ENCODE measurements around the gene NEAT1. TPM values are rescaled to one million over a fixed set of nuclear protein-coding genes. Genes with fewer than 3 reads are reported as not detected.

The NEAT1 gene
- total RNA-seq, 4 donors from 2014 or later, result 42.8 to 181 (median 96.0) TPM

GRCh38 chr11:65419772-65420481 is 2.7 kb upstream of the NEAT1 start:
- H3K27me3 ChIP-seq, result no peaks in the 10 kb centered on the region
- H3K9me3 ChIP-seq, result no peaks in the 10 kb centered on the region
- 3% methylated on average over 6 of the region's 6 CpGs for WGBS
- peaks cover 0 to 18% (median 5%) of the 10 kb centered on the region in 4 donors for H3K36me3 ChIP-seq
- peaks cover 52 to 66% (median 65%) of the 10 kb centered on the region in 4 donors for H3K4me1 ChIP-seq
- intact Hi-C loops (cut with DNase I), result loop anchor here (2.0 to 10.0 kb wide), 3 partner anchors 38 to 59 kb away; partner anchors contain the start of gene SLC25A45
- peak; percentile 99 for DNase-seq (ENCODE audit: extremely low spot score)
- peak overlapping the region; percentile 97 to 99 (median 99) for H3K27ac ChIP-seq (replicated peaks in 1 of 4)
- H3K4me3 ChIP-seq, result peak overlapping the region; percentile 71 to 81 (median 74)
- TF ChIP-seq POLR2AphosphoS5 (IDR thresholded peaks at IDR 0.05) (peak in 1 of 2 donors; percentile 98), POLR2A (IDR thresholded peaks at IDR 0.05; ENCODE audit: low read depth) (peak; percentile 34), CTCF (IDR thresholded peaks at IDR 0.05) (no peak), EP300 (IDR thresholded peaks at IDR 0.05) (peak; percentile 79)

GRCh38 chr11:65420506-65420905 is 2.1 kb upstream of the NEAT1 start:
- DNase-seq (ENCODE audit: extremely low spot score), result no peak
- Histone ChIP-seq H3K4me1 (peaks cover 50 to 63% (median 61%) of the 10 kb centered on the region in 4 donors), H3K27ac (replicated peaks in 1 of 4) (peak overlapping the region; percentile 97 to 99 (median 99)), H3K4me3 (peak overlapping the region; percentile 71 to 81 (median 74)), H3K9me3 (no peaks in the 10 kb centered on the region), H3K36me3 (peaks cover 0 to 24% (median 8%) of the 10 kb centered on the region in 4 donors), H3K27me3 (no peaks in the 10 kb centered on the region)
- 63% methylated on average over 2 of the region's 2 CpGs for WGBS
- intact Hi-C loops (cut with DNase I), result loop anchor here (2.0 kb wide), 1 partner anchor 58 kb away; no protein-coding TSS in a partner anchor
- TF ChIP-seq EP300 (IDR thresholded peaks at IDR 0.05) (no peak), POLR2AphosphoS5 (IDR thresholded peaks at IDR 0.05) (no peak), CTCF (IDR thresholded peaks at IDR 0.05) (no peak), POLR2A (IDR thresholded peaks at IDR 0.05; ENCODE audit: low read depth) (no peak)

GRCh38 chr11:65420979-65421793 is 1.4 kb upstream of the NEAT1 start:
- no peaks in the 10 kb centered on the region for H3K9me3 ChIP-seq

More at GRCh38 chr11:65420979-65421793, 1.4 kb upstream of the NEAT1 start:
- peak; percentile 100 for DNase-seq (ENCODE audit: extremely low spot score)
- H3K27me3 ChIP-seq, result no peaks in the 10 kb centered on the region
- H3K4me1 ChIP-seq, result peaks cover 43 to 56% (median 54%) of the 10 kb centered on the region in 4 donors
- H3K27ac ChIP-seq (replicated peaks in 1 of 4), result peak overlapping the region; percentile 97 to 99 (median 99)
- intact Hi-C loops (cut with DNase I), result loop anchor here (2.0 kb wide), 1 partner anchor 58 kb away; no protein-coding TSS in a partner anchor
- peaks cover 4 to 31% (median 11%) of the 10 kb centered on the region in 4 donors for H3K36me3 ChIP-seq
- 4% methylated on average over 13 of the region's 15 CpGs for WGBS
- TF ChIP-seq POLR2A (IDR thresholded peaks at IDR 0.05; ENCODE audit: low read depth) (peak; percentile 29), CTCF (IDR thresholded peaks at IDR 0.05) (no peak), POLR2AphosphoS5 (IDR thresholded peaks at IDR 0.05) (peak in 1 of 2 donors; percentile 100), EP300 (IDR thresholded peaks at IDR 0.05) (peak; percentile 99)
- H3K4me3 ChIP-seq, result peak overlapping the region; percentile 71 to 81 (median 74)

All from esophagus muscularis mucosa (tissue), 4 donors.